Body of pancreas (tissue), 4 donors: ENCODE results near the gene FAM13B. TPM values are rescaled to one million over a fixed set of nuclear protein-coding genes. Genes with fewer than 3 reads are reported as not detected.

Source experiments
- ATAC-seq: fragments of 150-250 bp; one replicate; pipeline ENCODE4 v1.9.1; 2016
- DNase-seq, 4 donors: peaks; one replicate each; pipeline ENCODE4 v3.0.0-alpha.2; 2019
- H3K27ac ChIP-seq, 4 donors: fragments of 200-600 bp; sonication (generic); 1 replicate in 3 of 4; 2 replicates in 1 of 4; pipeline versions ENCODE4 v1.5.1 to v1.6.1; 2016 to 2019; ENCODE audit warnings: mild to moderate bottlenecking in 1 of 4, mixed read lengths in 1 of 4, moderate library complexity in 1 of 4
- H3K27me3 ChIP-seq, 2 donors: fragments of 200-600 bp; sonication (generic); one replicate each; pipeline ENCODE4 v1.6.0; 2016; ENCODE audit warnings: mild to moderate bottlenecking in 1 of 2
- H3K36me3 ChIP-seq, 2 donors: fragments of 200-600 bp; sonication (generic); replicated peaks in 1 of 2; 2 replicates each; pipeline ENCODE4 v1.5.1; 2016; ENCODE audit warnings: low read depth in 2 of 2; ENCODE audit not compliant: insufficient read depth in 1 of 2
- H3K4me1 ChIP-seq: fragments of 200-600 bp; sonication (generic); one replicate; pipeline ENCODE4 v1.6.0; 2016
- H3K4me3 ChIP-seq, 2 donors: fragments of 200-600 bp; sonication (generic); 1 replicate in 1 of 2; 2 replicates in 1 of 2; pipeline ENCODE4 v1.5.1; 2016 to 2019
- H3K9me3 ChIP-seq, 3 donors: fragments of 200-600 bp; sonication (generic); 1 replicate in 2 of 3; 2 replicates in 1 of 3; pipeline ENCODE4 v1.5.1; 2016
- CTCF ChIP-seq, 7 experiments: fragments of 450-650 bp in 4 of 7; fragments of 200-600 bp in 3 of 7; sonication (generic) in 3 of 7; IDR thresholded peaks; one replicate each; pipeline ENCODE4 v1.5.1; 2016 to 2019; ENCODE audit warnings: antibody characterized with exemption in 7 of 7
- POLR2A ChIP-seq, 3 donors: fragments of 450-650 bp; IDR thresholded peaks; one replicate each; pipeline ENCODE4 v1.6.1; 2016; ENCODE audit warnings: antibody characterized with exemption in 3 of 3, mild to moderate bottlenecking in 2 of 3
- WGBS, 2 donors: methylation state at CpG; one replicate each; pipeline ENCODE4 v1.1.5; 2017; 5-methylcytosine and 5-hydroxymethylcytosine counted together
- intact Hi-C: fragments of 100-400 bp; cut with DNase I; formaldehyde crosslinking; loops from one replicate; pipeline ENCODE4 v1.15.1; 2023
- total RNA-seq, 2 donors: library from RNA; depleted of rRNA; stranded (reverse); fragments of >200 nt; gene quantifications; one replicate each; pipeline ENCODE4 v1.1.0, GENCODE V29; 2016

The FAM13B gene
- total RNA-seq, 2 donors from 2014 or later, result 25.9 to 53.7 TPM

GRCh38 chr5:137997726-137998213 lies 35.1 kb downstream of the FAM13B start:
- H3K4me3 ChIP-seq, result no peak overlapping the region

GRCh38 chr5:137995749-137996128 lies 37.1 kb downstream of the FAM13B start:
- DNase-seq, result no peak
- WGBS, 2 donors, result 49 to 59% methylated on average over 3 of the region's 3 CpGs
- Histone ChIP-seq H3K36me3 (peaks cover 0 to 2% of the 10 kb centered on the region in 2 donors), H3K27ac (no peak overlapping the region), H3K9me3 (no peaks in the 10 kb centered on the region), H3K27me3 (no peaks in the 10 kb centered on the region), H3K4me3 (no peak overlapping the region), H3K4me1 (peaks cover 8% of the 10 kb centered on the region)
- ATAC-seq, result no peak
- TF ChIP-seq POLR2A (IDR thresholded peaks at IDR 0.05) (no peak), CTCF (IDR thresholded peaks at IDR 0.05) (no peak)
- intact Hi-C loops, result no loop called here

More at GRCh38 chr5:137997726-137998213, 35.1 kb downstream of the FAM13B start:
- TF ChIP-seq CTCF (IDR thresholded peaks at IDR 0.05), result no peak
- TF ChIP-seq POLR2A (IDR thresholded peaks at IDR 0.05), result no peak
- peaks cover 8% of the 10 kb centered on the region for H3K4me1 ChIP-seq
- no peak for DNase-seq
- intact Hi-C loops, result no loop called here
- WGBS, 2 donors, result 70 to 87% methylated on average over 1 of the region's 1 CpG
- H3K9me3 ChIP-seq, result no peaks in the 10 kb centered on the region
- H3K36me3 ChIP-seq, result peaks cover 0 to 2% of the 10 kb centered on the region in 2 donors
- H3K27ac ChIP-seq, result no peak overlapping the region
- no peak for ATAC-seq
- no peaks in the 10 kb centered on the region for H3K27me3 ChIP-seq

- H3K4me1 ChIP-seq, result peaks cover 10% of the 10 kb centered on the region
- no peak for TF ChIP-seq CTCF (IDR thresholded peaks at IDR 0.05)
- no peak for TF ChIP-seq POLR2A (IDR thresholded peaks at IDR 0.05)
- WGBS, 2 donors, result 6 to 7% methylated on average over 2 of the region's 2 CpGs
- H3K27ac ChIP-seq, result no peak overlapping the region
- peaks cover 0 to 2% of the 10 kb centered on the region in 2 donors for H3K36me3 ChIP-seq
- no peaks in the 10 kb centered on the region for H3K9me3 ChIP-seq
- peak; percentile 65 for ATAC-seq
- intact Hi-C loops, result no loop called here
- H3K27me3 ChIP-seq, result no peaks in the 10 kb centered on the region
- peak in 1 of 4 donors; percentile 9 for DNase-seq
- H3K4me3 ChIP-seq, result no peak overlapping the region
Observed at GRCh38 chr5:137995077-137995748, 37.7 kb downstream of the FAM13B start.

- TF ChIP-seq CTCF (IDR thresholded peaks at IDR 0.05), result no peak
- no peak for TF ChIP-seq POLR2A (IDR thresholded peaks at IDR 0.05)
- peaks cover 0 to 2% of the 10 kb centered on the region in 2 donors for H3K36me3 ChIP-seq
- peaks cover 16% of the 10 kb centered on the region for H3K4me1 ChIP-seq
- H3K27ac ChIP-seq, result no peak overlapping the region
- no peaks in the 10 kb centered on the region for H3K9me3 ChIP-seq
- DNase-seq (no peak), ATAC-seq (no peak)
- intact Hi-C loops, result no loop called here
- H3K27me3 ChIP-seq, result no peaks in the 10 kb centered on the region
- H3K4me3 ChIP-seq, result no peak overlapping the region
- WGBS, 2 donors, result 78 to 80% methylated on average over 2 of the region's 2 CpGs
Observed at GRCh38 chr5:137994556-137994955, 38.3 kb downstream of the FAM13B start.

GRCh38 chr5:137989419-137989818 lies 43.5 kb downstream of the FAM13B start:
- TF ChIP-seq CTCF (IDR thresholded peaks at IDR 0.05), result no peak
- TF ChIP-seq POLR2A (IDR thresholded peaks at IDR 0.05), result no peak
- intact Hi-C loops, result no loop called here
- WGBS, 2 donors, result 89 to 92% methylated on average over 5 of the region's 5 CpGs

More at GRCh38 chr5:137989419-137989818, 43.5 kb downstream of the FAM13B start:
- peaks cover 7% of the 10 kb centered on the region for H3K4me1 ChIP-seq
- no peak overlapping the region for H3K27ac ChIP-seq
- H3K27me3 ChIP-seq, result no peaks in the 10 kb centered on the region
- no peaks in the 10 kb centered on the region for H3K9me3 ChIP-seq
- H3K4me3 ChIP-seq, result no peak overlapping the region
- DNase-seq (no peak), ATAC-seq (no peak)
- peaks cover 0 to 3% of the 10 kb centered on the region in 2 donors for H3K36me3 ChIP-seq
